ENCODE data around the gene MAP2K7.
"Not testable (repeated sequence)": the region's sequence is repeated elsewhere in the genome, so short reads cannot be mapped to it uniquely, and the experiment has no call there.

MAP2K7 gene

DNA sequence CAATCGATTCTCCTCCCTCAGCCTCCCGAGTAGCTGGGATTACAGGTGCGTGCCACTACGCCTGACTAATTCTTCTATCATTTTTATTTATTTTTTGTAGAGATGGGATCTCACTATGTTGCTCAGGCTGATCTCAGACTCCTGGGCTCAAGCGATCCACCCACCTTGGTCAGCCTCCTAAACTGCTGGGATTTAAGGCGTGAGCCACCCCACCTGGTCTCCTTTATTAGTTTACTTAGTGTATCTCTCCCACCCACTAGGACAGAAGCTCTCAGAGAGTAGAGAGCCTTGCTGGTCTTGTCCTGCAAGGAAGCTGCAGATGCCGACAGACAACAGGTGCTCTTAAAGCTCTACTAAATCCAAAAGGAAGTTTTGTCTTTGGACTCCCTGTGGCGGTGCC lies 17.9 kb upstream of the MAP2K7 start:
- DNase-seq = no peak

DNA sequence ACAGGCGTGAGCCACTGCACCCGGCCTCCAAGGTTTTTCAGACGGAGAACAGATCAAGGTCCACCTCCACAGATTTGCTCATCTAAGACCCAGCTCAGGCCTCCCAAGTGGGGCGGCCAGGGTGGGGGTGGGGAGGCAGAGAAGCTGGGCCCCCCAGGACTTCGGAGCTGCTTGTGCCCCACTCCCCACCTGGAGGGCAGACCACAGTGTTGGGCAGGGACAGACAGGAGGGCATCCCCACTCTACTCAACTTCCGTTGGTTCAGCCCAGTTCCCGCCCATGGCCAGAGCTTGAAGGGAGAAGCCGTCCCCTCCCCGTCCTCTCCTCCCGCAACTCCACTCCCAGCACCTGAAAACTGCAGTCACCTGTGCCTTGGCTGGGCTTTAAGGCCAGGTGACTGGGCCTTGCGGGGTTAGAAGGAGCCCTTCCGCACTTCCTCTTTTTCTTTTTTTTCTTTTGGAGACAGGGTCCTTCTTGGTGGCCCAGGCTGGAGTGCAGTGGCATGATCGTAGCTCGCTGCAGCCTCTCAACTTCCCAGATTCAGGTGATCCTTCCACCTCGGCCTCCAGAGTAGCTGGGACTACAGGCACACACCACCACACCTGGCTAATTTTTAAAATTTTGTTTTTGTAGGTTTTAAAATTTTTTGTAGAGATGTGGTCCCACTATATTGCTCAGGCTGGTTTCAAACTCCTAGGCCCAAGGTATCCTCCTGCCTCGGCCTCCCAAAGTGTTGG lies 16.1 kb upstream of the MAP2K7 start:
- no peak for DNase-seq

DNA sequence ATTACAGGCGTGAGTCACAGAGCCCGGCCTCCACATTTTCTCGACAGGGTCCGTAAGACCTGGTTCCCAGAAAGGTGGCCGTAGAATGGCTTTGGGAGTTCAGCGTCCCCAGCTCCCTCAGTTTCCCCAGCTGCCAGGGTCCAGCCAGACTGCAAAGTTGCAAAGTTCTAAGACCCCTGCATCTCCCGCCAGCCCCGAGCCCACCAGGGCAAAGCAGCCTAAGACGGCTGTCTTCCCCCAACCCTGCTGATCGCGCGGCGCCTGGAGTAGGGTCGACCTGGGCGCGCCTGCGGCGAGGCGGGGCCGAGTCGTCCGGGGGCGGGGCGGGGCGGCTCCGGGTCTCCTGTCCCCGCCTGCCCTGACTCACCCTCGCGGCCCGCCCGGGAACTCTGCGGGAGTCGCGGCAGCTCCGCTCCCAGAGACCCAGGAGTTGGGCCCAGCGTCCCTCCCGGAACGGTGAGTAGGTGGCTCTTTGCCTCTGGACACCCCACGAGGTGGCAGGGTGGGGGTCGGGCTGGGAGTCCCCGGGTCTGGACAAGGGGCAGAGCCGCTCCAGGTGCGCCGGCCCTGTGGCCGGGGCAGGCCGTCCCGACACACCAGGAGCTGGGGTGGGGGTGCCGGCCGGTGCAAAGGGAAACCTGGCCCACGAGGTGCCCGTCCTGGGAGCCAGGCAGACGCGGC lies 15.4 kb upstream of the MAP2K7 start, which contains the start of gene LRRC8E:
LRRC8E (plus strand) TSS at position 366 of the 681 bp plus-strand sequence. CDS start 7,094 bp downstream, outside the sequence.
- DNase-seq = no peak

DNA sequence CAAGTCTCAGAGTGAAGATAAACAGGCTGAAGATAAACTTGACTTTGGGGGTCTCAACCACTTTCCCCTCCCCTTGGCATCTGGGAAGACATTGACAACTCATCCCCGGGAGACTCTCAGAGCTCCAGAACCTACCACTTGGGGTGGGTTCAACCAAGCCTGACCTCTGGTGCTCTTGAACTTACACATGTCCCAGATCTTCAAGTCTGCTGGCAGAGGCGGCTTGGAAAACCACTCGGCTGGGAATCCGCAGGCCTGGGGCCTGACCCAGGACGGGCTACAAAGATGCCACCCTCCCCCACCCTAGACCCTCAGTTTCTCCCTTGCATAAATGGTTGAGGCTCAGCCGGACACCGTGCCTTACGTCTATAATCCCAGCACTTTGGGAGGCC lies 14.9 kb upstream of the MAP2K7 start:
- no peak for DNase-seq

DNA sequence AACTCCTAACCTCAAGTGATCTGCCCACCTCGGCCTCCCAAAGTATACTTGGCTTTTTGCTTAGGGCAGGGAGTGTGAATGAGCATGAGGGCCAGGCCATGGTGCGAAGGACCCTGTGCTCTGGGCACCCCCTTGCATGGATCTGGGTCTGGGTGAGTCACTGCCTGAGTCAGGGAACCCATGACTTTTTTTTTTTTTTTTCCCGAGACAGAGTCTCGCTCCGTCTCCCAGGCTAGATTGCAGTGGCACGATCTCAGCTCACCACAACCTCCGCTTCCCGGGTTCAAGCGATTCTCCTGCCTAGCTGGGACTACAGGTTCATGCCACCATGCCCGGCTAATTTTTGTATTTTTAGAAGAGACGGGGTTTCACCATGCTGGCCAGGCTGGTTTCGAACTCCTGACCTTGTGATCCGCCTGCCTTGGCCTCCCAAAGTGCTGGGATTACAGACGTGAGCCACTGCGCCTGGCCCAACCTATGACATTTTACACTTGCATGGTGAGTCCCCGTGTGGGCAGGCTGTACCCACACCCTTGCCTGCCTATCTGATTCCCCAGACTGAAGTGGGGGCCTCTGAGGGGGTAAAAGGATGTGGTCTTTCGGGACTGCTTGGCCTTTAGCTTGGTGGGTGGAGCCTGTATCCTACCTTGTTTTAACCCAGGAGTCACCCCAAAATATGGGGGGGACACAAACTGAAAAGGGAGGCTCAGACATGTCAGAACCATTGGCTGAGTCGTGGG lies 10.1 kb upstream of the MAP2K7 start:
- DNase-seq = not testable (repeated sequence)

DNA sequence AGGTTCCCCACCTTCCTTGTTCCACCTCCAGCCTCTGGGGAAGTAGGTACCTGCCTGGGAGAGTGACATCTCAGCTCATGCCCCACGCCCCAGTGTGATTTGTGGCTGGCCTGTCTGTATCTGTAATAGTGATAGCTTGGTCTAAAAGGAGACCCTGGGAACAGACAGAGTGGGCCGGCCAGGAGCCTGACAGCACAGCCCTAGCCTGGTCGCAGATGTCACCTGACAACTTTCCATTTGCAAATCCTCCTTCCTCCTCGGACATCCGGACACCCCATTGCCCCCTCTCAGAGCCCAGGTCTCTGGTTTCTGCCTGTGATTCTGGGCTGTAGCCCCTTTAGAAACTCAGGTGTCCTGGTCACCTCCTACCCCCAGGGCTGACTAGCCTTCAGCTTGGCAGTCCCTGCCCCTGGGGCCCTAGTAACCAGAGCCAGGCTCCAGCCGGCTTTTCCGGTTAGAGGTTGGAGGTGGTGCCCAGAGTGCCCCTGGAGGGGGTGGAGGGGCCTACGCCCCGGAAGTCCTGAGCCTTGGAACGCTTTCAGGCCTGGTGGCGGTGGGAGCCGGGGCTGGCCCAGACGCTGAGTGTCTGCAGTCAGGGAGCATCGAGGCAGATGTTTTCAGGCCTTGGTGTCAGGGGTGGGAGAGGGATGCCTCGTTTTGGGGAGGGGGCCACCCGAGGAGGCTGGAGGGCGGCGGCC lies 8.9 kb upstream of the MAP2K7 start:
- DNase-seq = no peak

DNA sequence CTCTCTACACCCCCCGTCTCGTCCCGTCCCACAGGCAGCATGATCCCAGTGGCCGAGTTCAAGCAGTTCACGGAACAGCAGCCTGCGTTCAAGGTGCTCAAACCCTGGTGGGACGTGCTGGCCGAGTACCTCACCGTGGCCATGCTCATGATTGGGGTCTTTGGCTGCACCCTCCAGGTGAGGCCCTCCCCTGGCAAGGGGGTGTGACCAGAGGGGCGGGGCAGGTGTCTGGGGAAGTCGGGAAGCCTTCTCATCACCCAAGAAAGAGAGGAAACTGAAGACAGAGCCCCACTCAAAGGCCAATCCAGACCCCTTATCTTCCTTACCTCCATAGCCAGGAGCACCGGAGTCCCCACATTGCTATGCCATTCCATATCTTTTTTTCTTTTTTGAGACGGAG lies 8.1 kb upstream of the MAP2K7 start:
- no peak for DNase-seq

DNA sequence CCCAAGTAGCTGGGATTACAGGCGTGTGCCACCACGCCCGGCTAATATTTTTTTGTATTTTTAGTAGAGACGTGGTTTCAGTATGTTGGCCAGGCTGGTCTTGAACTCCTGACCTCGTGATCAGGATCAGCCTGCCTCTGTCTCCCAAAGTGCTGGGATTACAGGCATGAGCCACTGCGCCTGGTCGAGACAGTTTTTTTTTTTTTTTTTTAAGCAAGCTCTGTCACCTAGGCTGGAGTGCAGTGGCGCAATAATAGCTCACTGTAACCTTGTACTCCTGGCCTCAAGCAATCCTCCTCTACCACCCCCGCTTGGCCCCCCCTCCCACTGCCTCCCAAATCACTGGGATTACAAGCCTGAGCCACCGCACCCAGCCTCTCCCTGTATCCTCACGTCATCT lies 6.4 kb upstream of the MAP2K7 start:
- no peak for DNase-seq

DNA sequence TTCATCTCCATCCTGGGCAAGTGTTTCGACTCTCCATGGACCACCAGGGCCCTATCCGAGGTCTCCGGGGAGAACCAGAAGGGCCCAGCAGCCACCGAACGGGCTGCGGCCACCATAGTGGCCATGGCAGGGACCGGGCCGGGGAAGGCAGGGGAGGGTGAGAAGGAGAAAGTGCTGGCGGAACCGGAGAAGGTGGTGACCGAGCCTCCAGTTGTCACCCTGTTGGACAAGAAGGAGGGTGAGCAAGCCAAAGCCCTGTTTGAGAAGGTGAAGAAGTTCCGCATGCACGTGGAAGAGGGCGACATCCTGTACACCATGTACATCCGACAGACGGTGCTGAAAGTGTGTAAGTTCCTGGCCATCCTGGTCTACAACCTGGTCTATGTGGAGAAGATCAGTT lies 4.7 kb upstream of the MAP2K7 start:
- no peak for DNase-seq

DNA sequence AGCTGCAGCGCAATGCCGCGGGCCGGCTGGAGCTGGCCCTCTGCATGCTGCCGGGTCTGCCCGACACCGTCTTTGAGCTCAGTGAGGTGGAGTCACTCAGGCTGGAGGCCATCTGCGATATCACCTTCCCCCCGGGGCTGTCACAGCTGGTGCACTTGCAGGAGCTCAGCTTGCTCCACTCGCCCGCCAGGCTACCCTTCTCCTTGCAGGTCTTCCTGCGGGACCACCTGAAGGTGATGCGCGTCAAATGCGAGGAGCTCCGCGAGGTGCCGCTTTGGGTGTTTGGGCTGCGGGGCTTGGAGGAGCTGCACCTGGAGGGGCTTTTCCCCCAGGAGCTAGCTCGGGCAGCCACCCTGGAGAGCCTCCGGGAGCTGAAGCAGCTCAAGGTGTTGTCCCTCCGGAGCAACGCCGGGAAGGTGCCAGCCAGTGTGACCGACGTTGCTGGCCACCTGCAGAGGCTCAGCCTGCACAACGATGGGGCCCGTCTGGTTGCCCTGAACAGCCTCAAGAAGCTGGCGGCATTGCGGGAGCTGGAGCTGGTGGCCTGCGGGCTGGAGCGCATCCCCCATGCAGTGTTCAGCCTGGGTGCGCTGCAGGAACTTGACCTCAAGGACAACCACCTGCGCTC lies 3.8 kb upstream of the MAP2K7 start:
- no peak for DNase-seq

DNA sequence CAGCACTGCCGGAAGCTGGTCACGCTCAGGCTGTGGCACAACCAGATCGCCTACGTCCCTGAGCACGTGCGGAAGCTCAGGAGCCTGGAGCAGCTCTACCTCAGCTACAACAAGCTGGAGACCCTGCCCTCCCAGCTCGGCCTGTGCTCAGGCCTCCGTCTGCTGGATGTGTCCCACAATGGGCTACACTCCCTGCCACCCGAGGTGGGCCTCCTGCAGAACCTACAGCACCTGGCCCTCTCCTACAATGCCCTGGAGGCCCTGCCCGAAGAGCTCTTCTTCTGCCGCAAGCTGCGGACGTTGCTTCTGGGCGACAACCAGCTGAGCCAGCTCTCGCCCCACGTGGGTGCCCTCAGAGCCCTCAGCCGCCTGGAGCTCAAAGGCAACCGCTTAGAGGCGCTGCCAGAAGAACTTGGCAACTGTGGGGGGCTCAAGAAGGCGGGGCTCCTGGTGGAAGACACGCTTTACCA lies 3.2 kb upstream of the MAP2K7 start:
- DNase-seq = no peak

DNA sequence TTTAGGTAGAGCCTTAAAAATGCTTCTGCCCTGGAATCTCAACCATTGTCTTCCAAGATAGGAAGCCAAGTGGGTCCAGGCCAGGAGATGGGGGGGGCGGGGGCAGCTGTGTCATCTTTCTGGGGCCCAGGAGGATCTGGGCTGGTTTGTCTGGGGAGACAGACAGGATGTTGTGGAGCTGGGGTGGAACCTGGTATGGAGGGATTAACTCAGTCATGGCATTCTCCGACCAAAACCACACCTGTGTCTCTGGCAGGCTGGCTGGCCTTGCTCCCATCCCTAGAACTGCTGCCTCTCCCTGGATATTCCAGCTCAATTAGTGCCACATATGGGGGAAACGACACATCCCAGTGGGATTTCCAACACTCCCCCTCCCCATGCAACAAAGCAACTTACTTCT lies 2.7 kb upstream of the MAP2K7 start:
- no peak for DNase-seq

DNA sequence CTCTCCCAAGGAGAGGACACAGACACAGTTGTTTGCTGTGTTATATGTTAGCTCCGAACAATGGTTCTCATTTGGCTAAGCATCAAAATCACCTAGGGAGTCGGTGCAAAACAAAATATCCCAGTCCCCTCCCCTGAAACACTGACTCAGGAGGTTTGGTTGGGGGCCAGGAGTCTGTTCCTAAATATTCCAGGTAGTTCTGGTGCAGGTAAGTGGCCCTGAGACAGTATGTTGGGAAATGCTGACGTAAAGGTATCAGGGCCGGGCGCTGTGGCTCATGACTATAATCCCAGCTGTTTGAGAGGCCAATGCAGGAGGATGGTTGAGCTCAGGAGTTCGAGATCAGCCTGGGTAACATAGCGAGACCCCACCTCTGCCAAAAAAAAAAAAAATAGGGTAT lies 2.3 kb upstream of the MAP2K7 start:
- DNase-seq = no peak

DNA sequence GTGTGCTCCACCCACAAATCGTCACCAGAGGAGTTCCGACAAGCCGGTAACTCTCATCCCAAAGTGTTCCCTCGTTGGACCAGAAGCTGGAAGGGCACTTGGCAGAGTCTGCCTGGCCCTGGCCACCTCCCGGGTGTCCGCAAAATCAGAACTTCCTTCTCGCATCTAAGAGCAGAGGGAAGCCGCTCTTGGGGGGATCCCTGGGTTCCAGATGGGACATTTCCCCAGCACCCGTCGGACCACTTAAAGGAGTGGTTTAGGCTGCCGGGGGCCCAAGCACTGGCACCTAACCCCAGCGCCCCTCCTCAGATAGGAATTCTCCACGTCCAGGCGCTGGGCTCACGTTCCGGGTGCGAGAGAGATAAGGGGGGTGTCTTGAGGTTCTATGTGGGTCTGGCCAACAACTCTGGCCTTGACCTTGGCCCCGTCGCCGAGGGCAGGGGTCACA lies 857 bp upstream of the MAP2K7 start:
- DNase-seq = no peak

DNA sequence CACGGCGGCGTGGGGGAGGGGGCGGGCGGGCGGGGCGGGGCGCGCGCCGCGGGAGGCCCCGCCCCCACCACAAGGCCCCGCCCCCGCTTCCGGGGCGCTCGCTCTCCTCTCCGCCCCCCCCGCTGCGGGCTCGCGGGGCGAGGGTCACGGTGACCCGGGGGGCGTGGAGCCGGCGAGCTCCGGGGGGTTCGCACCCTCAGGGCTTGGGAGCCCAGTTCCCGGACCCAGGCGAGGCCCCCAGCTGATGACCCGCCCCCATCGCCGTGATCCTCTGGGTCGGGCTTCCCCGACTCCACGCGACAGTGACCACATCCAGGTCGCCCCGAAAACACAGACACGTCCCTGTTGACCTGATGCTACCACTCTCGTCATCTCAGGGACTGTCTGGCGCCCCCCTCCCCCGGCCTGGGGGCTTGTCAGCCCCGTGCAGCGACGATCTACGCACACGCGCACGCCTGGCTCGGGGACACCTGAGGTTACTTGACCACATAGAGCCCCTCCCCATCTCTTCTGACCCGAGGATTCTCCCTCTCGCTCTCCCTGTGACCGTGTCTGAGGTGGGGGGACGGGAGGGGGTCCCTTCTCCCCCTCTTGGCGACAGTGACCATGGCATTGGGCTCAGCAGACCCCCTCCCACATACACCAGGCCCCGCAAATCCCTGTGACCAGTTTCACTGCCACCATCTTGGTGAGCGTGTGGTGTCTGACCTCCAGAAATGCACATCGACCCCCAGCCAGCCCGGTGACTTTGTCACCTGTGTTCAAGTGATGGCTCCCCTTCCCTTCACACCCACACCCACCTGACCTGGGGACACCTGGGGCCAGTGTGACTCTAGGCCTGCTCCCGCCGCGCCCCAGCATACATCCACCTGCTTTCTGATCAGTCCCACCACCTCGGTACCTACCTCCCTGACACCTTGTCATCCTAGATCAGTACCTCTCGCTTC lies 670 bp downstream of the MAP2K7 start:
- DNase-seq = no peak

DNA sequence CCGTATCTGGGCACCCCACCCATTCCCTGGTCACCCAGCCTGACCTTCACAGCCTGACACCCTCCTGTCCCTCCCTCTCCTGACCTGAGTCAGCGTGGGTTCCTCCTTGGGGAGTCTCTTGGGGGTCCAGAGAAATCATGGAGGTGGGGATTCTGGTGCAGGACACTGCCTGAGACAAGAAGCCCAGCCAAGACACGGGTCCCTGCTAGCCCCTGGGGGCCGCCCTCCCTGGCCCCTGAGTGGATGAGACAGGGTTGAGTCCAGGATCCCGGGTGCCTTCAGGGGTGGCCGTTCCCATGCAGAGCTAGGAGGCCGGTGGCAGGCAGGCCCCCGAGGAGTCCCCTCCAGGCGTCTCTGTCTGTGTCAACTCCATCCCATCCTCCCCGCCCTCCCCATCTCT lies 1.6 kb downstream of the MAP2K7 start:
- no peak for DNase-seq

DNA sequence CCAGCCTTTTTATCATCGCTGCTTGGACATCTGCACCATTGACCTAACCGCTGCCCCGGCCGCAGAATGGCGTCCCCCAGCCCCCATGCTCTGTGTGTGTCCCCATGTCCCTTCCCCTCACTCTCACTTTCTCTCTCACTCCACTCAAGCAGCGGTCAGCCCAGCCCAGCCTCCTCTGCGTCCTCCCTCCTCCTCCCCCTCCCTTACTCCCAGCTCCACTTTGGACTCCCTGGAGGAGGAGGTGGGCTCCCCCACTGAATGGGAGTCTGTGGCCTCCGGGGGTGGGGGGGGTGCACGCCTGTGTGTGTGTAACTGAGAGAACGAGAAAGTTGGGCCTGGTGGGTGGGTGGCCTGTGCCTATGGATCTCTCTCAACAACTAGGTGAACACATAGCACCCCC lies 2.2 kb downstream of the MAP2K7 start:
- no peak for DNase-seq

DNA sequence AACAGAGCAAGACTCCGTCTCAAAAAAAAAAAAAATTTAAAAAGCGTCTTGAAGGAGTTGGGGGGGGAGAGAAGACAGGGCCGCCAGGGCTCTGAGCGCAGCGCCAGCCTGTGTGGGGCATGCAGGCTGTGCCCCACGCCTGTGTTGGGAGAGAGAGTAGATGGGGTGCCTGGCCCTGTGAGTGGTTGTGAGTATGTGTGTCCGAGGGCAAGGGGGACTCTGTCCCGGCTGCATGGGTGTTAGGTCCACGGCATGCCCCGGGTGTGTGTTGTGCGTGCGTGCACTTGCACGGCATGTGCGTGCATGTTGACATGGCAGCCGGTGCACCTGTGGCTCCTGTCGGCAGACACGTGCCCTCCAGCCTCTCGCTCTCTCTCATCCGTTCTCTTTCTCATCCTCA lies 3.4 kb downstream of the MAP2K7 start:
- DNase-seq = no peak

DNA sequence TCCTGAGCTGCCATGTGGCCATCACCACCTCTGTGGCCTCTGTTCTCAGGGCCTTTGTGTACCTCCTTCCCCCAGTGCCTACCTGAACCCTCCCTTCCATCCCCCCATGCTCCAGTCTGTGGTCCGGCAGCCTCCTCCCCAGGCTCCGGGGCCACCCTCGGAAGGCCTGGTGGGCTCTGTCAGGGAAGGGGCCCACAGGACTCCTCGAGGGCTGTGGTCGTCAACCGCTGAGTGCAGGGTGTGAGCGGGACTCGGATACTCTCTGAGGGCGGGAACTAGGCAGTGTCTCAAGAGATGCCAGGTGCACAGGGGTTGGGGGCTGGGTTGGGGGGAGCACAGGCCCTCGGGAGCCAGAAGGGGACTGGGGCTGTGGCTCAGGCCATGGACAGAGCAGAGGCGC lies 3.9 kb downstream of the MAP2K7 start:
- no peak for DNase-seq

DNA sequence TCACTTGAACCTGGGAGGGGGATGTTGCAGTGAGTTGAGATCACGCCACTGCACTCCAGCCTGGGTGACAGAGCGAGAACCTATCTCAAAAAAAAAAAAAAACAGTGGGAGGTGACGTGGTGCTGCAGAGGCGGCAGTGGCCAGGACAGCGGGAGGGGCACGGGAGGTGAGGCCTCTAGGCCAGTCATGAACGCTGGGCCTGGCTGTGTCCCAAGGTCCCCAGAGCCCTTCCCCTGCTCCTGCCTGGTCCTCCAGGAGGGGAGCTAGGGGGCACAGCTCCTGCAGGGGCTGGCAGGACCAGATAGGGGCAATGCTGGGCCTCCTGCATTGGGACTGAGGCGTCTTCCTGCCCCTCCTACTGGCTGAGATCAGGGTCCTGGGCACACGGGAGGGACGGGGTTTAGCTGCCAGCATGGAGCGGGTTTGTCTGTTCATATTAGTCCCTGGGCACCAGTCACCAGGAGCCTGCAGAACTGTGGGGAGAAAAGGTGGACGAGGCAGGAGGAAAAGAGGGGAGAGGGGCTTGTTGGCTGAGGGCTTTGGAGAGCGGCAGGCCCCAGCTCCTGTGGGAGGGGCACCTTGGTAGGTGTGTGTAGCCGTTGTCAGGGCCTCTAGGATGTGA lies 4.5 kb downstream of the MAP2K7 start:
- no peak for DNase-seq
